WTC11 (cell line): Measurements from ENCODE around the gene RPRD1B. TPM values are rescaled to one million over a fixed set of nuclear protein-coding genes. Genes with fewer than 3 reads are reported as not detected.
A peak's percentile ranks its signal among the peaks of the same experiment; 100 is the strongest.

Source experiments
- ATAC-seq: fragments of 200-7000 bp; cut with Tn5 transposase; 2 replicates; pipeline ENCODE4 v1.10.0; 2021; ENCODE audit warnings: mild to moderate bottlenecking, moderate library complexity
- CTCF ChIA-PET: fragments of 300-600 bp; sonication (Branson Sonifier 250); formaldehyde crosslinking; loops from one replicate; lab custom pipeline; 2021; ENCODE audit warnings: antibody characterized with exemption; lab: Charles Lee
- POLR2A ChIA-PET: fragments of 350-600 bp; sonication (Branson Sonifier 250); formaldehyde crosslinking; loops from one replicate; lab custom pipeline; 2021; ENCODE audit warnings: antibody characterized with exemption; lab: Charles Lee
- DNase-seq: peaks from one replicate; pipeline ENCODE4 v3.0.0; 2021; ENCODE audit warnings: low spot score
- H3K27ac Mint-ChIP-seq: 2 replicates; pipeline ENCODE4 v1.8.0; 2021; ENCODE audit warnings: mixed read lengths
- H3K27me3 Mint-ChIP-seq: 2 replicates; pipeline ENCODE4 v1.8.0; 2021; ENCODE audit warnings: low read depth, mild to moderate bottlenecking, moderate library complexity, mixed read lengths
- H3K36me3 Mint-ChIP-seq: 2 replicates; pipeline ENCODE4 v1.8.0; 2021; ENCODE audit warnings: mixed read lengths
- H3K4me1 Mint-ChIP-seq: 2 replicates; pipeline ENCODE4 v1.8.0; 2022; ENCODE audit warnings: mixed read lengths
- H3K4me3 Mint-ChIP-seq: 2 replicates; pipeline ENCODE4 v1.8.0; 2021; ENCODE audit warnings: mild to moderate bottlenecking, moderate library complexity, mixed read lengths
- H3K9me3 Mint-ChIP-seq: 2 replicates; pipeline ENCODE4 v1.8.0; 2021; ENCODE audit warnings: mixed read lengths
- ATF1 ChIP-seq: sonication (generic); formaldehyde crosslinking; IDR thresholded peaks from 2 replicates; pipeline ENCODE4 v1.8.1; 2023; ENCODE audit warnings: mild to moderate bottlenecking, moderate library complexity, missing genetic modification reagents
- CBFB ChIP-seq: sonication (generic); formaldehyde crosslinking; IDR thresholded peaks from 2 replicates; pipeline ENCODE4 v1.8.1; 2022; ENCODE audit warnings: mild to moderate bottlenecking, low read depth, missing genetic modification reagents
- E2F4 ChIP-seq: sonication (generic); formaldehyde crosslinking; IDR thresholded peaks from 2 replicates; pipeline ENCODE4 v1.8.1; 2022; ENCODE audit warnings: low read depth, mild to moderate bottlenecking, moderate library complexity, missing genetic modification reagents, borderline replicate concordance
- ETV6 ChIP-seq: sonication (generic); formaldehyde crosslinking; IDR thresholded peaks from 2 replicates; pipeline ENCODE4 v1.8.1; 2022; ENCODE audit warnings: mild to moderate bottlenecking, missing genetic modification reagents
- PRDM15 ChIP-seq: sonication (generic); formaldehyde crosslinking; IDR thresholded peaks from 2 replicates; pipeline ENCODE4 v1.8.0; 2022; ENCODE audit warnings: missing genetic modification reagents
- PRRX2 ChIP-seq: fragments of 250-450 bp; sonication (Bioruptor Pico); IDR thresholded peaks from 2 replicates; pipeline ENCODE4 v1.8.0; 2021; ENCODE audit warnings: mild to moderate bottlenecking
- SMAD3 ChIP-seq: sonication (generic); formaldehyde crosslinking; IDR thresholded peaks from 2 replicates; pipeline ENCODE4 v1.8.0; 2022; ENCODE audit warnings: missing genetic modification reagents, mild to moderate bottlenecking, borderline replicate concordance
- SOX15 ChIP-seq: fragments of 250-450 bp; sonication (Bioruptor Pico); IDR thresholded peaks from 2 replicates; pipeline ENCODE4 v1.9.0; 2021; ENCODE audit warnings: mild to moderate bottlenecking
- TEAD1 ChIP-seq: sonication (generic); formaldehyde crosslinking; IDR thresholded peaks from 2 replicates; pipeline ENCODE4 v1.8.0; 2022; ENCODE audit warnings: mild to moderate bottlenecking, missing genetic modification reagents
- TEAD4 ChIP-seq: sonication (generic); formaldehyde crosslinking; IDR thresholded peaks from 2 replicates; pipeline ENCODE4 v1.8.0; 2022; ENCODE audit warnings: mild to moderate bottlenecking, missing genetic modification reagents
- ZBTB43 ChIP-seq: sonication (generic); formaldehyde crosslinking; IDR thresholded peaks from 2 replicates; pipeline ENCODE4 v1.8.1; 2023; ENCODE audit warnings: mild to moderate bottlenecking, missing genetic modification reagents
- ZNF263 ChIP-seq: sonication (generic); formaldehyde crosslinking; IDR thresholded peaks from 2 replicates; pipeline ENCODE4 v1.8.1; 2022; ENCODE audit warnings: low read depth, mild to moderate bottlenecking, moderate library complexity, missing genetic modification reagents
- ZNF512 ChIP-seq: sonication (generic); formaldehyde crosslinking; IDR thresholded peaks from 2 replicates; pipeline ENCODE4 v1.8.1; 2022; ENCODE audit warnings: missing genetic modification reagents, borderline replicate concordance
- total RNA-seq: library from RNA; stranded (reverse); gene quantifications from 3 replicates; pipeline ENCODE4 v1.2.3, GENCODE V29; 2021
- TF ChIP-seq, protein P1 (sequence below): fragments of 250-450 bp; sonication (Bioruptor Pico); IDR thresholded peaks from 2 replicates; pipeline ENCODE4 v1.9.0; 2021; ENCODE audit warnings: mild to moderate bottlenecking, borderline replicate concordance
- TF ChIP-seq, protein P2 (sequence below): sonication (generic); formaldehyde crosslinking; IDR thresholded peaks from 2 replicates; pipeline ENCODE4 v1.8.0; 2022; ENCODE audit warnings: mild to moderate bottlenecking, missing genetic modification reagents

Gene RPRD1B
- total RNA-seq, 1 experiment from 2014 or later: 21.4 TPM

GRCh38 chr20:38137441-38138037 is 104.0 kb downstream of the RPRD1B start:
- Mint-ChIP-seq H3K36me3 (no peaks in the 10 kb centered on the region), H3K27ac (no peak overlapping the region), H3K9me3 (no peaks in the 10 kb centered on the region), H3K27me3 (no peaks in the 10 kb centered on the region), H3K4me1 (peaks cover 30% of the 10 kb centered on the region), H3K4me3 (no peak overlapping the region)
- POLR2A ChIA-PET: no interaction called here
- no peak for TF ChIP-seq PRDM15 (CRISPR knock-in tag)
- no peak for TF ChIP-seq E2F4
- no peak for TF ChIP-seq TEAD4 (CRISPR knock-in tag)
- TF ChIP-seq SMAD3: no peak
- ATAC-seq (no peak), DNase-seq (peak; percentile 3)
- CTCF ChIA-PET: no interaction called here

GRCh38 chr20:38138086-38138778 is 104.7 kb downstream of the RPRD1B start:
- no peak overlapping the region for H3K4me3 Mint-ChIP-seq
- peaks cover 35% of the 10 kb centered on the region for H3K4me1 Mint-ChIP-seq
- H3K27ac Mint-ChIP-seq: no peak overlapping the region
- H3K27me3 Mint-ChIP-seq: no peaks in the 10 kb centered on the region
- ChIA-PET CTCF (no interaction called here), POLR2A (no interaction called here)
- TF ChIP-seq TEAD1 (CRISPR knock-in tag) (no peak), ZNF263 (CRISPR knock-in tag) (no peak), CBFB (CRISPR knock-in tag) (no peak)
- no peaks in the 10 kb centered on the region for H3K36me3 Mint-ChIP-seq
- ATAC-seq (no peak), DNase-seq (peak; percentile 5)
- H3K9me3 Mint-ChIP-seq: no peaks in the 10 kb centered on the region

DNA sequence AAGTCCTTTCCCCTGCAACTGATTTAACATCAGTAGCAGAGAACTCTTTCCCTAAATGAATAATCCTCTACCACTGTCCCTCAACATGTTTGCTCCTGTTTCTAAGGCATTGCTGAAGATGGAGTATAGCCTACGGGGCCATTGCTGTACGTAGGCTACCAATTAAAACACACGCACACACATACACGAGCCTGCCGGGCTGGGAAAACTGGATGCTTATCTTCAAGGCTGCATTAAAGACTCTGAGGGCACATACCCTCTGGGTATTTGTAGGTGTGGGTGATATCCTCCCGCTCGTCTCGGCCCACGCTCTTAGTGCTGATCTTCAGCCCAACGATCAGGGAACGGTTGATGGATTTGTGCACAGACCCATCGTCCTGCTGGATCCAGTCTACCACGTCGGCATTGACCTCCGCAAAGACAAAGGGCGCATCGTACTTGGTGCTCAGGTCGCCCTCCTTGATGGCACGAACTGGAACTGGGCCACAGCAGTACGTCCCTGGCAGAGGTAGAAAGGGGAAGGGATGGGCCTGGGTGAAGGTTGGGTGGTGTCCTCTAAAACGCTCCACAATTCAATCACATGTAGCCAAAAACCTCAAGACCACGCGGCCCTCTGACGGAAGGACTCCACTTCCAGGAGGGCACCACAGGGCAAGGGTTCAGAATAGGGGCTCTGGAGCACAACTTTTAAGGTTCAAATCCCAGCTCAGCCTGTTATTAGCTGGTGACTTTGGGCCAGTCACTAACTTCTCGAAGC is 105.8 kb downstream of the RPRD1B start:
- POLR2A ChIA-PET: no interaction called here
- Mint-ChIP-seq H3K4me3 (no peak overlapping the region), H3K36me3 (no peaks in the 10 kb centered on the region), H3K4me1 (peaks cover 44% of the 10 kb centered on the region), H3K27me3 (no peaks in the 10 kb centered on the region), H3K9me3 (no peaks in the 10 kb centered on the region), H3K27ac (no peak overlapping the region)
- DNase-seq: no peak
- ATAC-seq: no peak
- CTCF ChIA-PET: interaction anchor here (1.0 to 1.9 kb wide), 3 partner anchors 66 to 82 kb away, joined by 3 to 6 read pairs (median 3); no protein-coding TSS in a partner anchor
- TF ChIP-seq, protein P1, sequence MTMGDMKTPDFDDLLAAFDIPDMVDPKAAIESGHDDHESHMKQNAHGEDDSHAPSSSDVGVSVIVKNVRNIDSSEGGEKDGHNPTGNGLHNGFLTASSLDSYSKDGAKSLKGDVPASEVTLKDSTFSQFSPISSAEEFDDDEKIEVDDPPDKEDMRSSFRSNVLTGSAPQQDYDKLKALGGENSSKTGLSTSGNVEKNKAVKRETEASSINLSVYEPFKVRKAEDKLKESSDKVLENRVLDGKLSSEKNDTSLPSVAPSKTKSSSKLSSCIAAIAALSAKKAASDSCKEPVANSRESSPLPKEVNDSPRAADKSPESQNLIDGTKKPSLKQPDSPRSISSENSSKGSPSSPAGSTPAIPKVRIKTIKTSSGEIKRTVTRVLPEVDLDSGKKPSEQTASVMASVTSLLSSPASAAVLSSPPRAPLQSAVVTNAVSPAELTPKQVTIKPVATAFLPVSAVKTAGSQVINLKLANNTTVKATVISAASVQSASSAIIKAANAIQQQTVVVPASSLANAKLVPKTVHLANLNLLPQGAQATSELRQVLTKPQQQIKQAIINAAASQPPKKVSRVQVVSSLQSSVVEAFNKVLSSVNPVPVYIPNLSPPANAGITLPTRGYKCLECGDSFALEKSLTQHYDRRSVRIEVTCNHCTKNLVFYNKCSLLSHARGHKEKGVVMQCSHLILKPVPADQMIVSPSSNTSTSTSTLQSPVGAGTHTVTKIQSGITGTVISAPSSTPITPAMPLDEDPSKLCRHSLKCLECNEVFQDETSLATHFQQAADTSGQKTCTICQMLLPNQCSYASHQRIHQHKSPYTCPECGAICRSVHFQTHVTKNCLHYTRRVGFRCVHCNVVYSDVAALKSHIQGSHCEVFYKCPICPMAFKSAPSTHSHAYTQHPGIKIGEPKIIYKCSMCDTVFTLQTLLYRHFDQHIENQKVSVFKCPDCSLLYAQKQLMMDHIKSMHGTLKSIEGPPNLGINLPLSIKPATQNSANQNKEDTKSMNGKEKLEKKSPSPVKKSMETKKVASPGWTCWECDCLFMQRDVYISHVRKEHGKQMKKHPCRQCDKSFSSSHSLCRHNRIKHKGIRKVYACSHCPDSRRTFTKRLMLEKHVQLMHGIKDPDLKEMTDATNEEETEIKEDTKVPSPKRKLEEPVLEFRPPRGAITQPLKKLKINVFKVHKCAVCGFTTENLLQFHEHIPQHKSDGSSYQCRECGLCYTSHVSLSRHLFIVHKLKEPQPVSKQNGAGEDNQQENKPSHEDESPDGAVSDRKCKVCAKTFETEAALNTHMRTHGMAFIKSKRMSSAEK (CRISPR knock-in tag): no peak
- TF ChIP-seq ETV6 (CRISPR knock-in tag): no peak
- no peak for TF ChIP-seq PRRX2 (CRISPR knock-in tag)
- no peak for TF ChIP-seq ATF1 (CRISPR knock-in tag)
- no peak for TF ChIP-seq SOX15 (CRISPR knock-in tag)
- TF ChIP-seq, protein P2, sequence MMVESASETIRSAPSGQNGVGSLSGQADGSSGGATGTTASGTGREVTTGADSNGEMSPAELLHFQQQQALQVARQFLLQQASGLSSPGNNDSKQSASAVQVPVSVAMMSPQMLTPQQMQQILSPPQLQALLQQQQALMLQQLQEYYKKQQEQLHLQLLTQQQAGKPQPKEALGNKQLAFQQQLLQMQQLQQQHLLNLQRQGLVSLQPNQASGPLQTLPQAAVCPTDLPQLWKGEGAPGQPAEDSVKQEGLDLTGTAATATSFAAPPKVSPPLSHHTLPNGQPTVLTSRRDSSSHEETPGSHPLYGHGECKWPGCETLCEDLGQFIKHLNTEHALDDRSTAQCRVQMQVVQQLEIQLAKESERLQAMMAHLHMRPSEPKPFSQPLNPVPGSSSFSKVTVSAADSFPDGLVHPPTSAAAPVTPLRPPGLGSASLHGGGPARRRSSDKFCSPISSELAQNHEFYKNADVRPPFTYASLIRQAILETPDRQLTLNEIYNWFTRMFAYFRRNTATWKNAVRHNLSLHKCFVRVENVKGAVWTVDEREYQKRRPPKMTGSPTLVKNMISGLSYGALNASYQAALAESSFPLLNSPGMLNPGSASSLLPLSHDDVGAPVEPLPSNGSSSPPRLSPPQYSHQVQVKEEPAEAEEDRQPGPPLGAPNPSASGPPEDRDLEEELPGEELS (CRISPR knock-in tag): no peak
- no peak for TF ChIP-seq ZBTB43
- TF ChIP-seq ZNF512 (CRISPR knock-in tag): no peak
